GM12801 (cell line): ENCODE measurements around the gene CALCOCO2.

Experiments
- TF ChIP-seq, protein P1 (sequence below): IDR thresholded peaks from one replicate; pipeline ENCODE4 v1.5.1; 2011; ENCODE audit warnings: control low read depth; ENCODE audit not compliant: insufficient read length; ENCODE audit errors: extremely low read depth

Gene CALCOCO2

DNA sequence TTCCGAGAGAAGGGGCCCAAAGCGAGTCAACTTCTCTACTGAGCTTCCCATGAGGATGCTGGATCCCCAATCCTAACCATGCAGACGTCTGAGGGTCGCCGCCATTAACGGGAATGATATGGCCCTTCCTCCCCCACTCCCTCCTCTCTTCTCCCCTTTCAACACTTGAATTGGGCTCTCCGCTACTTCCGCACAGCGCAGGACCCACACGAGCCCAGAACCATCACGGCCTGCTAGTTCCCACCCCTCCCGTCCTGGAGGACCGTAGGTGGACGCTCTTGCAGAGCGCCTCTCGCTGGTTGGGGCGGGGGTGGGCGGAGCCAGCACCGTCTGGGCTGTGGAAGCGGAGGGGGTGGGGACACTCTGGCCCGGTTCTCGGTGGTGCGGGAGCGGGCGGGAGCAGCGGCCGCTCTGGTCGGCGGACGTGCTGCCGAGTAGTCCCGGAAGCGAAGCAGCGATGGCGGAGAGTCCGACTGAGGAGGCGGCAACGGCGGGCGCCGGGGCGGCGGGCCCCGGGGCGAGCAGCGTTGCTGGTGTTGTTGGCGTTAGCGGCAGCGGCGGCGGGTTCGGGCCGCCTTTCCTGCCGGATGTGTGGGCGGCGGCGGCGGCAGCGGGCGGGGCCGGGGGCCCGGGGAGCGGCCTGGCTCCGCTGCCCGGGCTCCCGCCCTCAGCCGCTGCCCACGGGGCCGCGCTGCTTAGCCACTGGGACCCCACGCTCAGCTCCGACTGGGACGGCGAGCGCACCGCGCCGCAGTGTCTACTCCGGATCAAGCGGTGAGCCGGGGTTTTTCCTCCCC, 77.4 kb downstream of the CALCOCO2 start, which contains the start of gene UBE2Z:
TSS of gene UBE2Z (plus strand) at position 361 of the 797 bp plus-strand sequence. CDS start at position 458, 97 bp downstream.
- TF ChIP-seq, protein P1, sequence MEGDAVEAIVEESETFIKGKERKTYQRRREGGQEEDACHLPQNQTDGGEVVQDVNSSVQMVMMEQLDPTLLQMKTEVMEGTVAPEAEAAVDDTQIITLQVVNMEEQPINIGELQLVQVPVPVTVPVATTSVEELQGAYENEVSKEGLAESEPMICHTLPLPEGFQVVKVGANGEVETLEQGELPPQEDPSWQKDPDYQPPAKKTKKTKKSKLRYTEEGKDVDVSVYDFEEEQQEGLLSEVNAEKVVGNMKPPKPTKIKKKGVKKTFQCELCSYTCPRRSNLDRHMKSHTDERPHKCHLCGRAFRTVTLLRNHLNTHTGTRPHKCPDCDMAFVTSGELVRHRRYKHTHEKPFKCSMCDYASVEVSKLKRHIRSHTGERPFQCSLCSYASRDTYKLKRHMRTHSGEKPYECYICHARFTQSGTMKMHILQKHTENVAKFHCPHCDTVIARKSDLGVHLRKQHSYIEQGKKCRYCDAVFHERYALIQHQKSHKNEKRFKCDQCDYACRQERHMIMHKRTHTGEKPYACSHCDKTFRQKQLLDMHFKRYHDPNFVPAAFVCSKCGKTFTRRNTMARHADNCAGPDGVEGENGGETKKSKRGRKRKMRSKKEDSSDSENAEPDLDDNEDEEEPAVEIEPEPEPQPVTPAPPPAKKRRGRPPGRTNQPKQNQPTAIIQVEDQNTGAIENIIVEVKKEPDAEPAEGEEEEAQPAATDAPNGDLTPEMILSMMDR = no peak

DNA sequence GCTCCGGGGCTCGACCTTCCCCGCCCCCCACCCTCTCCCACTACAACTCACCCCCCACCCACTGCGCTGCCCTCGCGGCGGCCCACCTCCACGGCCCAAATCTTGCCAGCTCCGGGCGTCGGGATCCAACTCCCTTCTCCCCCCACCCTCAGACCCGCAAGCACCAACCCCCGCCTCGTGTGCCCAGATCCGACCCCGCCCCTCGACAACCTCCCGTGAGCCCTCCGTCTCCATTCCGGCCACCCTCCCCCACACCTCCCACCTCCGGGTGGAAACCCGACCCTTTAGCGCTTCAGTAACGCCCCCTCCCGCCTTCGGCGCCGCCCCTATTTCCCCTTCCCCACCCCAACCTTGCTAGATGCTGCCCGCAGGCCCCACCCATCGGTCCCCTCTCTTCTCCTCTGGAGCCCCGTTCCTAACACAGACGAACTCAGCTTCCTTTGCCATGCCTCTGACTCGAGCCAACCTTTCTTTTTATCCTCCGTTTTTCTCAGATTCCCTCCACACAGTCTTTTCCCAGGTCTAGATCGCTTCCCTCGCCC, 78.1 kb downstream of the CALCOCO2 start:
- TF ChIP-seq, protein P1 = no peak

DNA sequence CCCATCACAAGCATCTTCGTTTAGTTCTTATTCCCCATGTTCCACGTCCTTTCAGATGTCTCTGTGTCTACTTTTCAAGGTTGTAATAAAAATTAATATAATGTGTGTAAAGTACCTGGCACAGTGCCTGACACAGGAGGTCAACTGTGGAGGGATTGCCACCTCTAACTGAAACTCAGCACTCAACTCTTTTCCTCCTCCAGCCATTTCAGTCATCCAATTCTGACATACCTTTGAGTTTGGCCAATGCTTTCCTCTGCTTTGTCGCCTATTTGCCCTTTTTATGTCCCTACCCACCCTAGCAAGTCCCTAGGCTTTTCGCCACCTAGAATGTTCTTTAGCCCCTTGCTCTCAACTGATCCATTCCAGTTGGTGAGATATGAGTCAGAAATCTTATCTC, 78.9 kb downstream of the CALCOCO2 start:
- TF ChIP-seq, protein P1 = no peak

DNA sequence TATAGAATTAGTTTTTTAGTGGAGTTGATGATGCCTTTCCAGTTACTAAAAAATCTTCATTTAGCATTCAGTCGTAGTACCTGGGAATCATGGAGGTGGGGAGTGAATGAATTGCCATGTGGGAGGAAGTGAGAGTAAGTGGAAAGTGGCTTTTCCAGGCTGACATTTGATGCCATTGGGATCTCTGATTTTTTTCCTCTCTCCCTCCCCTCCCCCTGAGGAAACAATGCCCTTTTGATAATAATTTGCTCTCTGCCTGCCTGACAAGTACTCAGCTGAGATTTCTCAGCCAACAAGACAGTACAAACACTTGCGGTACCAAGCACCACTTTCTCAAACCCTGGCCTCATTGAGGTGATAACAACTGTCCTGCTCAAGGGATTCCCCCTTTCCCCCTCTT, 79.5 kb downstream of the CALCOCO2 start:
- TF ChIP-seq, protein P1 = no peak

DNA sequence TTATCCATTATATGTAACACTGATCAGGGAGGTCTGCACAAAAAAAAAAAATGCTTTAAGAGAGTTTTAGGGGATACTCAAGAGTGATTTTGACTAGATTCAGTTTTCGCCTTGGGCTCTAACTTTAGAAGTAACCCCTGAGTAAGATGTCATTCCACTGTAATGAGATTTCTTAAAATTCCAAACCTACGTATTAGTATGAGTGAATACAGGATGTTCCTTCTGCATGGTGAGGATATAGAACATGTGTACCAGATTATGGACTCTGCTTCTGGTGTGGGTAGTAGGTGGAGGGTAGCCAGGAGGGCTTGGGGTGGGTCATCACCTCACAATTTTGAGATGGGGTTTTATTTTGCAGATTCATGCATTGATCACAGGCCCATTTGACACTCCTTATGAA, 81.6 kb downstream of the CALCOCO2 start:
- TF ChIP-seq, protein P1 = no peak
